HG02571 (cell line): ENCODE results near the gene WBP2NL.

Experiments used
- ATAC-seq: cut with Tn5 transposase; IDR thresholded peaks from one replicate; pipeline ENCODE4 v1.9.1; 2021; ENCODE audit warnings: mild to moderate bottlenecking, moderate library complexity; ENCODE audit not compliant: unreplicated experiment

The WBP2NL gene

DNA sequence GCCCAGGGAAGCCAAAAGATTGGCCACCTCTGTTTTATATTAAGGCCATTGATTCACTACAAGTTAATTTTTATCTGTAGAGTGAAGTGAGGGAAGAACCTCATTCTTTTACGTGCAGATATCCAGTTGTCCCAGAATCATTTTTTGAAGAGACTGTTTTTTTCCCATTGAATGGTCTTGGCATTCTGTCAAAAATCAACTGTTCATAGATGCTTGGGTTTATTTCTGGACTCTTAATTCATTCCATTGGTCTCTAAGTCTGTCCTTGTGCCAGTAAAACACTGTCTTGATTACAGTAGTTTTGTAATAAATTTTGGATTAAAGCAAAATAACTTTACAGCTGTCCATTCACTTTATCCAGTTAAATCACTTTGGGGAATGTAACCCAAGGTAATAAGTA is 26.8 kb downstream of the WBP2NL start:
- no peak for ATAC-seq

GRCh38 chr22:42026705-42027104 is 28.1 kb downstream of the WBP2NL start:
- ATAC-seq = no peak

- no peak for ATAC-seq
These were observed 34.9 kb downstream of the WBP2NL start for GRCh38 chr22:42033263-42034181.

GRCh38 chr22:42035256-42035655 is 36.7 kb downstream of the WBP2NL start:
- no peak for ATAC-seq

GRCh38 chr22:42039271-42039670 is 40.7 kb downstream of the WBP2NL start:
- no peak for ATAC-seq

- ATAC-seq = no peak
These were observed 43.2 kb downstream of the WBP2NL start for GRCh38 chr22:42041784-42042183.

GRCh38 chr22:42050641-42051180 is 52.1 kb downstream of the WBP2NL start:
- no peak for ATAC-seq

DNA sequence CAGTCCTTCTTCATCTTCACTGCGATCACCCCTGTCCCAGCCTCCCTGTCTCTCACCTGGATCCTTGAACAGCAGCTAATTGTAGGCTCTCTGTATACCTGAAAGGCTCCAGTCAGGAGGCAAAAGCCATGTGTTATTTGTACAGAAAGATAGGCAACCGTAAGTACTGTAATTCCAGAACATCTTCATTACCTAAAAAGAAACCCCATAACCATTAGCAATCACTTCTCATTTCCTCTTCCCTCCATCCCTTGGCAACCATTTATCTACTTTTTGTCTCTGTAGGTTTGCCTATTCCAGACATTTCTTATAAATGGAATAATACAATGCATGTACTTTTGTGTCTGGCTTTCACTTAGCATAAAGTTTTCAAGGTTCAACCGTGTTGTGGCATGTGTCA is 54.2 kb downstream of the WBP2NL start:
- ATAC-seq = no peak

- ATAC-seq = no peak
These were observed 58.3 kb downstream of the WBP2NL start for GRCh38 chr22:42056757-42057511.

GRCh38 chr22:42060489-42060888 is 61.9 kb downstream of the WBP2NL start:
- ATAC-seq = no peak

- ATAC-seq = no peak
These were observed 62.5 kb downstream of the WBP2NL start for GRCh38 chr22:42061041-42061440.

DNA sequence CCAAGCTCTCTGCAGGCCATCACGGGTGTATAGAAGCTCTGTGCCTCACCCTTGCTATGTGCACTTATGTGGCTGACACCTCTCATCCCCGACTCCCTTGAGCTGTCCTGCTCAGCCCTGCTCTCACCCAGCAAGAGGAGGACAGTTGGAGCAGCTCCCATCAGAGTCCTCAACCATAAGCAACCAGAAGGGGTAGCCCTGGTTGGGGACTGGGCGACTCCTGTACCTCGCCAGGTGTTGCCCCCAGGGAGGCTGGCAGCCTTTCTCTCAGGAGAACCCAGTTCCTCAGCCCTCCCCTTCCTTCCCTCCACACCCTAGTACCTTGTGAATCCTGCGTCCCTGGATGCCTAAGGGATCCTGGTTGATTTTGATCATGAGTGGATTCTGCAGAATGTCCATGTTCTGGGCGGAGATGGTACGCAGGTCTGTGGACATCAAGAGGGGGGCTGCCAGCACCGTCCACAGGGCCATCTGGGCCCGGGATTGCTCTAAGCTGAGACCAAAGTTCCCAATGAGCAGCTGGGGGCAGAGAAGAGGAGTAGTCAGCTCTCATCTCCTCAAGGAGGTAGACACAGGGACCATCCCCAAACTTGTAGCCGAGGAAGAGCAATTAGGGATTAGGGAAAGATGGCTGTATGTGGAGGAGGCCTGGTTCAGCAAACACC is 64.0 kb downstream of the WBP2NL start:
- ATAC-seq = no peak

DNA sequence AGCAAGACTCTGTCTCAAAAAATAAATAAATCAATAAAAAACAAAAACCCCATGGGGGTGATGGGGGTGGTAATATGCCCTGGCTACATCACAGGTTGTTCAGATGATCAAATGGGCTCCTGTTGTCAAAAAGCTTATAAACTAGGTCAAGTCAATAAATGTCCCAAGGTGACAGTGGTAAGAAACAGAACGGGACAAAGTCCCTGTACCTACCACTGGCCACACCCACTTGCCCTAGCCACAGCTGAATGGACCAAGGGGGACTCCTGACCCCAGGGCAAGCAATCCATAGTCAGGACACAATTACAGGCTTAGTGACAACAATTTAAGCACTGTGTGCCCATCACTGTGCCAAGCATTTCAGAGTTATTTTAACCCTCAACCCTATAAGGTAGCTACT is 66.0 kb downstream of the WBP2NL start:
- no peak for ATAC-seq

GRCh38 chr22:42065438-42066125 is 67.0 kb downstream of the WBP2NL start:
- ATAC-seq = no peak

GRCh38 chr22:42066126-42066761 is 67.7 kb downstream of the WBP2NL start:
- no peak for ATAC-seq

DNA sequence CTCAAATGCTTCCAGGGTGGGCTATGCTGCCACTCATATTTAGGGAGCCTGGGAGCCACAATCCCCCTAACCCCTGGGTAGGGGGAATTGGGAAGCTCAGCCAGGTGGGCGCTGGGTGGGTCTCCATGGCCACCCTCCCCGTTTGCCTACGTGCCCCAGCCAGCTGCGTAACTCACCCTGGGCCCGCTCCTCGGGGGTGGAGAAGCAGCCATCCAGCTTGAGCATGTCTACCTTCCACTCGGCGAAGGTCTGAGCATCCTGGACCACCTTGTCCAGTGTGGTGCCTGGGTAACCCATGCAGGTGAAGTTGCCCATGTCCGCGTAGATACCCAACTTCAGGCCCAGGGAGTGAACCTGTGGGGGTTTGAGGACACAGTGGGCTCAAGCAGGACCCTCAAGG is 68.3 kb downstream of the WBP2NL start:
- ATAC-seq = no peak

DNA sequence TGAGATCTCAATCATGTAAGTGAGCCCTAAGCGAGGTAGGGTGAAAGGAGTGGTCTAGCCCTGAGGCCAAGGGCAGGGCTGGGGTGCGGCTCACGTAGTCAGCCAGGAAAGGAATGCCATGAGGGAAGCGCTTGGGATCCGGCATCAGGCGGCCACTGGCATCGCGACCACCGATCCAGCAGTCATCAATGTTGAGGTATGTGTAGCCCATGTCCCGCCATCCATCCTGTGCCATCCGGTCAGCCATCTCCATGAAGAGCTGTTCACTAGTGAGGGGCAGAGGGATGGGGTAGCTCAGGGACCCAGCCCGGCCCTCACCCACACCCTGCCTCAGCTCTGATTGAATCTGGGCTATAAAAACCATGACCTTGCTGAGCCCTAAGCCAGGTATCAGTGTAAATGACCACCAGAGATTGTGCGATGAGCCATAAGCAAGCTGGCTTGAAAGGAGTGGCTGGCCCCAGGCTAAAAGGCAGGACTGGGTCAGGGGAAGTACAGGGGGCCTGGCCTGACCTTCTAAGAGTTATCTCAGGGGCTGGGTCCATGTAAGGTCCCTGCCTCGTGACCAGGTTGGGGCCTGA is 69.2 kb downstream of the WBP2NL start:
- ATAC-seq = no peak

- no peak for ATAC-seq
These were observed 69.7 kb downstream of the WBP2NL start for GRCh38 chr22:42068291-42068690.

- ATAC-seq = no peak
These were observed 71.4 kb downstream of the WBP2NL start for GRCh38 chr22:42069801-42070516.
